ENCODE results near the gene STARD13.
"Not testable (repeated sequence)": the region's sequence is repeated elsewhere in the genome, so short reads cannot be mapped to it uniquely, and the experiment has no call there.

STARD13 gene

GRCh38 chr13:33251131-33251661 is 34.4 kb downstream of the STARD13 start:
- DNase-seq = peak; percentile 31 to 56 (median 39)

- DNase-seq = no peak
Observed at GRCh38 chr13:33250609-33251008, 34.9 kb downstream of the STARD13 start.

- no peak for DNase-seq
Observed at GRCh38 chr13:33249894-33250293, 35.7 kb downstream of the STARD13 start.

GRCh38 chr13:33249066-33249465 is 36.5 kb downstream of the STARD13 start:
- DNase-seq = no peak

GRCh38 chr13:33245505-33246158 is 39.9 kb downstream of the STARD13 start:
- no peak for DNase-seq

GRCh38 chr13:33244907-33245287 is 40.7 kb downstream of the STARD13 start:
- no peak for DNase-seq

- DNase-seq = no peak
Observed at GRCh38 chr13:33244210-33244906, 41.2 kb downstream of the STARD13 start.

- no peak for DNase-seq
Observed at GRCh38 chr13:33242984-33243617, 42.5 kb downstream of the STARD13 start.

- not testable (repeated sequence) for DNase-seq
Observed at GRCh38 chr13:33242372-33242771, 43.2 kb downstream of the STARD13 start.

GRCh38 chr13:33236021-33236420 is 49.5 kb downstream of the STARD13 start:
- DNase-seq = no peak

- no peak for DNase-seq
Observed at GRCh38 chr13:33235564-33235963, 50.0 kb downstream of the STARD13 start.

GRCh38 chr13:33235078-33235477 is 50.5 kb downstream of the STARD13 start:
- DNase-seq = no peak

GRCh38 chr13:33233547-33233946 is 52.0 kb downstream of the STARD13 start:
- no peak for DNase-seq

GRCh38 chr13:33232883-33233282 is 52.7 kb downstream of the STARD13 start:
- no peak for DNase-seq

GRCh38 chr13:33231339-33231738 is 54.2 kb downstream of the STARD13 start:
- DNase-seq = no peak

GRCh38 chr13:33230178-33230881 is 55.2 kb downstream of the STARD13 start:
- no peak for DNase-seq

- no peak for DNase-seq
Observed at GRCh38 chr13:33229446-33230177, 55.9 kb downstream of the STARD13 start.

- peak; percentile 28 to 65 (median 46) for DNase-seq
Observed at GRCh38 chr13:33228648-33229445, 56.7 kb downstream of the STARD13 start.

GRCh38 chr13:33227927-33228647 is 57.5 kb downstream of the STARD13 start:
- DNase-seq = no peak

GRCh38 chr13:33224686-33225085 is 60.9 kb downstream of the STARD13 start:
- DNase-seq = no peak

- no peak for DNase-seq
Observed at GRCh38 chr13:33224191-33224590, 61.4 kb downstream of the STARD13 start.

Measured in suppressor macrophage (primary cell).